Measurements from ENCODE around the gene VAV2. TPM values are rescaled to one million over a fixed set of nuclear protein-coding genes. Genes with fewer than 3 reads are reported as not detected.

VAV2 gene
- total and polyA plus RNA-seq, 7 donors = 3.8 to 23.3 (median 7.2) TPM

DNA sequence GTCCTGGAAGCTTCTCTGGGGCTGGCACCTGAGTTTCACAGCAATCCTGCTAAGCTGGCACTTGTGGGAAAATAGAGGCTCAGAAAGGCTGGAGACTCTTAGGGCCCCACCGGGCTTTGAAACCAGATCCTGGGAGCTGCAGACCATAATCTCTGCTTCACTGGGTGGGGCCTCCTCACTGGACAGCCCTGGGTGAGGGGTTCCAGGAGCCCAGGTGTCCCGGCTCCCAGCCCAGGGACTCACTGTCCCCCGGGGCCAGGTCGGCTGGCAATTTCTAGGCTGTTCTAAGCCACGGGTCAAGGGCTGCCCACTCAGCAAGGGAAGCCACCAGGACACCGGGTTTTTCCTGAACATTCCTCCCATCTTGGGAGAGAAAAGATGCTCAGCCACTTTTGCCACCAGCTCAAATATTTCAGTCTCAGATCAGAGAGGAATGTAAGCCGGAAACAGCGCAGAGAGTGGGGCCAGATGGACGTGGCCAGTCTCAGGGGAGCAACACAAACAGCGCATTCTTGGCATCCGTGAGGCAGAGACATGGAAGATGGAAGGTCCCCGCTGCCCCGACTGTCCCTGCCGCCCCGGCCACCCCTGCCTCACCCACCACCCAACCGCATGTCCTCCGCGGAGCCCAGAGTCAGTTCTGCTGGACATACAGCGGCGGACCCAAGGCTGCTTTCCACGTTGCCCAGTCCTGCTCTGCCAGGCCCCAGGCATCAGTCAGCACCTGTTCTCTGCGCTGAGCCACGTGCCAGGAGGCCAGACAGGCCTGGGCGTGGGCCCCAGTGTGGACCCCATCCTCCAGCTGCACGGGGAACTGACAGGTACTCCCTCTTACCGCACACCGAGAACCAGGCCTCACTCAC, 72.6 kb downstream of the VAV2 start:
- intact Hi-C loops (cut with DNase I) = no loop called here
- 89 to 91% methylated on average over 27 of the region's 27 CpGs for WGBS, 2 donors
- Histone ChIP-seq H3K27me3 (no peaks in the 10 kb centered on the region), H3K27ac (no peak overlapping the region), H3K4me3 (no peak overlapping the region), H3K4me1 (peaks cover 0 to 19% (median 13%) of the 10 kb centered on the region in 4 donors), H3K36me3 (no peaks in the 10 kb centered on the region), H3K9me3 (no peaks in the 10 kb centered on the region)
- no peak for DNase-seq
- TF ChIP-seq POLR2A (IDR thresholded peaks at IDR 0.05) (no peak), POLR2AphosphoS5 (IDR thresholded peaks at IDR 0.05) (no peak), EP300 (IDR thresholded peaks at IDR 0.05) (no peak)
- TF ChIP-seq, protein P1, sequence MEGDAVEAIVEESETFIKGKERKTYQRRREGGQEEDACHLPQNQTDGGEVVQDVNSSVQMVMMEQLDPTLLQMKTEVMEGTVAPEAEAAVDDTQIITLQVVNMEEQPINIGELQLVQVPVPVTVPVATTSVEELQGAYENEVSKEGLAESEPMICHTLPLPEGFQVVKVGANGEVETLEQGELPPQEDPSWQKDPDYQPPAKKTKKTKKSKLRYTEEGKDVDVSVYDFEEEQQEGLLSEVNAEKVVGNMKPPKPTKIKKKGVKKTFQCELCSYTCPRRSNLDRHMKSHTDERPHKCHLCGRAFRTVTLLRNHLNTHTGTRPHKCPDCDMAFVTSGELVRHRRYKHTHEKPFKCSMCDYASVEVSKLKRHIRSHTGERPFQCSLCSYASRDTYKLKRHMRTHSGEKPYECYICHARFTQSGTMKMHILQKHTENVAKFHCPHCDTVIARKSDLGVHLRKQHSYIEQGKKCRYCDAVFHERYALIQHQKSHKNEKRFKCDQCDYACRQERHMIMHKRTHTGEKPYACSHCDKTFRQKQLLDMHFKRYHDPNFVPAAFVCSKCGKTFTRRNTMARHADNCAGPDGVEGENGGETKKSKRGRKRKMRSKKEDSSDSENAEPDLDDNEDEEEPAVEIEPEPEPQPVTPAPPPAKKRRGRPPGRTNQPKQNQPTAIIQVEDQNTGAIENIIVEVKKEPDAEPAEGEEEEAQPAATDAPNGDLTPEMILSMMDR (IDR thresholded peaks at IDR 0.05) = no peak

DNA sequence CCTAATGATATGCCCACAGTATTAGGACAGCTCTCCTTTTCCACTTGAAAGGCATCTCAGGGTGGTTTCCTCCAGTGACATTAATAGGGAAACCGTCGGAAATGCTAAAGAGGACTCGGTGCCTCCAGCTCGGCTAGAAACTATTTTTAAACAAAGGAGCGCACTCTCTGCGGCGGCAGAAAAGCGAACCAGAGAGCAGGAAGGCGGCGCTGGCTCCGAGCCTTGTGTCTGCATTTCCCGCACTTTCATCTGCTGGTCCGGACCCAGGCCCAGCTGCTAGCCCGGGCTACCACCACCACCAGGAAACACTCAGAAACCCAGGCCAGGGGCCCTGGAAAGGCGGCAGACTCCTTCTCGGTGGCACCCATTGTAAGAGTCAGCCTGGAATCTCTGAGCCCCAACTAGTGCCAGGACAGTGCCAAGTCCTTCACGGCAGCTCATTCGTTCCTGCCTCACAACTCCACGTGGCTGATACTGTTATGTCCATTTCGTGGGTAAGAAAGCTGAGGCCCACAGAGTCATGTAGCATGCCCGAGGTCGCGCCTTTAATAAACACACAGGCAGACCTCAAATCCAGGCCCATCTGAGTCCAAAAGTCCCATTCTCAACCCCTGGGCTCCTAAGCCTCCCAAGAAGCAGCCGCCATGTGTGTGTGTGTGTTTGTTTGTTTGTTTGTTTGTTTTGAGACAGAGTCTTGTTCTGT, 73.9 kb downstream of the VAV2 start:
- Histone ChIP-seq H3K27ac (no peak overlapping the region), H3K36me3 (no peaks in the 10 kb centered on the region), H3K9me3 (no peaks in the 10 kb centered on the region), H3K4me3 (peak overlapping the region in 2 of 4 donors; percentile 14 to 20), H3K4me1 (peaks cover 0 to 19% (median 13%) of the 10 kb centered on the region in 4 donors), H3K27me3 (no peaks in the 10 kb centered on the region)
- DNase-seq = no peak
- TF ChIP-seq EP300 (IDR thresholded peaks at IDR 0.05) = no peak
- no peak for TF ChIP-seq POLR2AphosphoS5 (IDR thresholded peaks at IDR 0.05)
- no peak for TF ChIP-seq POLR2A (IDR thresholded peaks at IDR 0.05)
- TF ChIP-seq, protein P1 (IDR thresholded peaks at IDR 0.05) = no peak
- intact Hi-C loops (cut with DNase I) = no loop called here
- 60 to 82% methylated on average over 24 of the region's 24 CpGs for WGBS, 2 donors

DNA sequence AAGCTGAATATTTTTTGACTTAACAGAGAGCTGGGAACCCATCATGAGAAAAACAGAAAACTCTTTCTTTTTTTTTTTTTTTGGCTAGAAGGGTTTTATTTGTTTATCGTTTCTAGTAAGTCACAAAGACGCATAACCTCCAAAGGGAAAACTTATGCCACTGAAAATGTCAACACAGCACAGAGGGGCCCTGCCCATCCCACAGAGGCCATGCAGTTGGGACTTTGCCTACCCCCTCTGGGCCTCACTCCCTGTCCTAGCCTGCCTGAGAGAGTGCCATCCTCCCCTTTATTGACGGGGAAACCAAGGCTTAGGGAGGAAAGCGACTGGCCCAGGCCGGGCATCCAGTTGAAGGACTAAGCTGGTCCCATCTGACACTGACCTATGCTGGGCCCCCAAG, 74.7 kb downstream of the VAV2 start:
- WGBS, 2 donors = 74 to 77% methylated on average over 5 of the region's 5 CpGs

DNA sequence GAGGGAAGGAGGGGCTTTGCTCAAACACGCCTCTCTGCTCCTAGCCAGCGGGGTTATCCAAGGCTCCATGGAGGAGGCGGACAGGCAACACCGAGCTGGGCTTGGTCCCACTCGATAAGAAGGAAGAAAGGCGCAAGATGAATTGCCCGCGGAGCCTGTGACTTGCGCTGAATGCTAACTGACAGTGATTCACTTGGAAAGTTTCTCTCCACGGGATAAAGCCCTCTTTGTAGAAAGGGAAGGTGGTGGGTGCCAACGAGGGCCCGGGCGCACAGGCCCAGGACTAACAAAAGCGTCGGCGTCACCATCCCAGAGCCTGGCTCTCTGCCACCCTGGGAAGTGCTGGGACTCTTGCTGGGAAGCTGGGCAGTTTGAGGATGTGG, 76.0 kb downstream of the VAV2 start:
- no peaks in the 10 kb centered on the region for H3K36me3 ChIP-seq
- TF ChIP-seq EP300 (IDR thresholded peaks at IDR 0.05) = no peak
- no peak for TF ChIP-seq POLR2AphosphoS5 (IDR thresholded peaks at IDR 0.05)
- TF ChIP-seq, protein P1 (IDR thresholded peaks at IDR 0.05) = no peak
- TF ChIP-seq POLR2A (IDR thresholded peaks at IDR 0.05) = no peak
- WGBS, 2 donors = 82 to 91% methylated on average over 16 of the region's 16 CpGs
- intact Hi-C loops (cut with DNase I) = no loop called here
- H3K27me3 ChIP-seq = no peaks in the 10 kb centered on the region
- H3K9me3 ChIP-seq = no peaks in the 10 kb centered on the region
- peaks cover 0 to 19% (median 13%) of the 10 kb centered on the region in 4 donors for H3K4me1 ChIP-seq
- no peak overlapping the region for H3K27ac ChIP-seq
- no peak for DNase-seq
- H3K4me3 ChIP-seq = no peak overlapping the region

More for the DNA sequence above, 74.7 kb downstream of the VAV2 start:
- no peak for TF ChIP-seq POLR2A (IDR thresholded peaks at IDR 0.05)
- TF ChIP-seq, protein P1 (IDR thresholded peaks at IDR 0.05) = no peak
- TF ChIP-seq EP300 (IDR thresholded peaks at IDR 0.05) = no peak
- no peak for TF ChIP-seq POLR2AphosphoS5 (IDR thresholded peaks at IDR 0.05)
- Histone ChIP-seq H3K36me3 (no peaks in the 10 kb centered on the region), H3K9me3 (no peaks in the 10 kb centered on the region), H3K27ac (no peak overlapping the region), H3K4me3 (no peak overlapping the region), H3K27me3 (no peaks in the 10 kb centered on the region), H3K4me1 (peaks cover 0 to 19% (median 13%) of the 10 kb centered on the region in 4 donors)
- DNase-seq = no peak
- intact Hi-C loops (cut with DNase I) = no loop called here

Measured in sigmoid colon (tissue), 7 donors.